HL-60/S4 treated with retinoic acid at 250 ng/mL for 4 days and 3 days (cell line): ENCODE results near the gene FRMD5.

Source experiments
- in situ Hi-C: fragments of 300-500 bp; cut with MboI; formaldehyde crosslinking; loops from 2 replicates; pipeline ENCODE4 v1.7.0; 2022; ENCODE audit warnings: low sequenced_read_pairs

The FRMD5 gene

DNA sequence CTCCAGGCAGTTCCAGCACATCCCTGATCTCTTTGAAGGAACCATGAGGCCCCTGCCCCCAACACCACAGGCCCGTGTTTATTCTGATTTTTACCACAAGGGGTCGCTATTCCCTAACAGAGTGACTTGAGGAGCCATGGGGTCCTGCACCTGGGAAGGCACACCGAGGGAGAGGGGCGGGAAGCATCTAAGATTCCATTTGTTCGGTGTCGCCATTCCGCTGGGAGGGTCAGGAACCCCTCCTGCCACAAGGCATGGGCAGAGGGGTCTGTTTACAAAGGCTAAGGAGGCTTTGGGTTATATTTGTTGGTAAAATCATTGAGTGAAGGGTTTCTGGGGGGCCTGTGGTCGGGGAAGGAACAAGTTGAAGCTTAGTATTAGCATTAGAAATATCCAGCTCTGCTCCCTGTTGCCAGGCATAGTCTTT is 291.2 kb downstream of the FRMD5 start:
- in situ Hi-C loops: loop anchor here (25.0 kb wide), 1 partner anchor 608 kb away; no protein-coding TSS in a partner anchor

DNA sequence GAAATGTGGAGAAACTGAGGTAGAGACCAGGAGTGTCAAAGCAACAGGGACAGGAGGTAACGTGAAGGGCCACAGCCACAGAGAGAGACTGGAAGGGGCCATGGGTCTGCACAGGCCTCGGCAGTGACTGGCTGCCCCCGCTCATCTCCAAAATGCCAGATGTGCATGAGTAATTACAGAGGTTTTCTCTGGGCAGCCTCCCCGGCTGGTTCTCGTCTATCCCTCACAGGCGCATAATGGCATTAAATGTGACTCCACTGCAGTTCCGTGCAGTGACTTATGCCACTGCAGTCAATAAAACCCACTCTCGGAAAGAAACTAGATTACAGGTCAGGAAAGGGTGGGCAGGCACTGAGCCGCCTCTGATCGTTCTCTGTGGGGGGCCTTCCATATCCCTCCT is 293.6 kb downstream of the FRMD5 start:
- in situ Hi-C loops: loop anchor here (25.0 kb wide), 1 partner anchor 611 kb away; no protein-coding TSS in a partner anchor

DNA sequence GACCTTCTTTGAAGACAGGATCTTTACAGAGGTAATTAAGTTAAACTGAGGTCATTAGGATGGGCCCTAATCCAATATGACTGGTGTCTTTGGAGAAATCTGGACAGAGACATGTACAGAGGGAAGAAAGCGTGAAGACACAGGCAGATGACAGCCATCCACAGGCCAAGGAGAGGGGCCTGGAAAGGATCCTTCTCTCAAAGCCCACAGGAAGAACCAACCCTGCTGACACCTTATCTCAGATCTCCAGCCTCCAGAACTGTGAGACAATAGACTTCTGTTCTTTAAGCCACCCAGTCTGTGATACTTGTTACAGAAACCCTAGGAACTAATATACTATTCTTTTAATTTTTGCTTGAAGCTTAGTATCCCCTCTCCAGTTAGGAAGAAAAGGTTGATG is 294.1 kb downstream of the FRMD5 start:
- in situ Hi-C loops: loop anchor here (25.0 kb wide), 1 partner anchor 611 kb away; no protein-coding TSS in a partner anchor

DNA sequence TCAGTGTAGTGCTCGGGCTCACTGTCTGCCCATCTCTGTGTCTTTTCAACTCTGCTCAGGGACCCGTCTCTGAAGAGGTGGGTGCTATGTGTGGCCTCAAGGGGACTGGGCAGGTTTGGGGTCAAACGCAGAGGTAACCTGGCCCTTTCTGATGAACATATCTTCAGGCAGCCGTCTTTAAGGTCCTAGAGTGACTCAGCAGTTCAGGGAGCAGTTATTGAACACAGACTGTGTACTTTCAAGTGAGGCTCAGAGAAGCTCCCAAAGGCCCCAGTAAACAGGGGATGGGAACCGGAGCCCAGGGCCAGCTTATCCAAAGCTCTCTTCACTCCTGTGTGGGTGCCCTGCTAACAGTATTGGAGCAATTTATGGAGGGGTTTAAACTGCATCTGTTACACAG is 295.1 kb downstream of the FRMD5 start:
- in situ Hi-C loops: loop anchor here (25.0 kb wide), 1 partner anchor 612 kb away; no protein-coding TSS in a partner anchor

DNA sequence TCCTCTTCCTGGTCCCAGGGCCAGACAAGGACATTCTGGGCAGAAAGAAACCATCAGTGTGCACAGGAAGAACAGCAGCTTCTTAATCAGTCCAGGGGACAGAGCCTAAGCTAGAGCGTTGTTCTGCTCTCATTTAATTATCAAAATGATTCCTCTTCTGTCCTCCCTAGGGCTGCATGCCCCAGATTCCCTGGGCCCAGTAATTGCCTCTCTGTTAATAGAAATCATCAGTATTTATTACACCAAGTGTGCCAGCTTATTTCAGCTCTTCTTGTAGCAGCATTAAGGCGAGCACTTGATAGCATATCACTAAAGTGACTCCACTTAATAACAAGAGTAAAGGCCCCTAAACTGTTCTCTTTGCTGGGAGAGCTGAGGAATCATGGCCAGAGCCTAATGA is 296.2 kb downstream of the FRMD5 start:
- in situ Hi-C loops: no loop called here

DNA sequence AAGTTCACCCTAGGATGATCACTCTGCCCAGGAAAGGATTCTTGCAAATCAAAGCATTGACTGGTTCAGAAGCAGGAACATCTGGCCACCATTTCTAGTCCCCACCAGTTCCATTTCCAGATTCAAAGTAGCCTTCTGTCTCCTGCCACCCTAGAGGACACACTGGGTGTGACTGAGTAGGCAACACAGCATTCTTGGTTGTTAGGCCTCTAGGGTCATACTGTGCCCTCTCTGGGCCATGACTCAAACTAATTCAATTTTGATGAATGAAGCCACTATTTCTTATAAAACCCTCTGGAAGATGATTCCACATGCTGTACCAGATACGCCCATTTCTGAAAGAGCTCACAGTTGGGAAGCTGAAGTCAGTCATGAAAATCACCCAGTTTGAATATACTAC is 298.5 kb downstream of the FRMD5 start:
- in situ Hi-C loops: no loop called here

DNA sequence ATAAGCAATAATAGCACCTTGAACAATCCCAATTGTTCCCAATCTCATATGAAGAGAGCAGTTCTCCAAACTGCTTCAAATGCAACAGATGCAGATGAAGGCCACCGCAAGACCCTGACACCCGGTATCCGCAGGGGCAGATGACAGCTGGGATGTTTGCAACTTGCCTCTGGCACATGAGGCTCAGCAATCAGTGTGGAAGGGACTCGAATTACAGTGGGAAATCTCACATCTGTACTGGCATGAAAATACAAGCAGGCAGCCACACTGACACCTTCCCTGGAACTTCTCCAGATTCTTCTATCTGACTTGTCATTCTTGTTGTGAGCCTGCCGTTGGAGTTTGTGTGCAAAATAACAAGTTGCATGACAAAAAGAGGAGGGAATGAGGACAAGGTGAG is 299.5 kb downstream of the FRMD5 start:
- in situ Hi-C loops: no loop called here

DNA sequence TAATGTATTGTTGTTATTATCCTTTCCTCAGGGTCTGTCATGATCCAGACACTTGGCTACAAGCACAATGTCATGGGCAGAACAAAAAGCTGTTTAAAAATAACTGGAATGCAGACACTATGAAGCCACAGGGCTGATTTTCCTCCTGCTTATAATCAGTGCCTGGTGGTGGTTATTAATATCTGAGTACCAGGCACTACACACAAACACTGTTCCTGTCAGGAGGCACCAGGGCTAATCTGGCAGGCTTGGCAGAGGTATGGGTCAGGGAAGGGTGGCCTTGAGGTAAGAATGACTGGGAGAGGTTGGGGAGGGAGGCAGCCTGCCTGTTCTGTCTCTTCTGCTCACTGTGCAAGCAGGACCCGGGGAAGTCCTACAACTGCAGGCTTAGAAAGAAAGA is 301.1 kb downstream of the FRMD5 start:
- in situ Hi-C loops: no loop called here

DNA sequence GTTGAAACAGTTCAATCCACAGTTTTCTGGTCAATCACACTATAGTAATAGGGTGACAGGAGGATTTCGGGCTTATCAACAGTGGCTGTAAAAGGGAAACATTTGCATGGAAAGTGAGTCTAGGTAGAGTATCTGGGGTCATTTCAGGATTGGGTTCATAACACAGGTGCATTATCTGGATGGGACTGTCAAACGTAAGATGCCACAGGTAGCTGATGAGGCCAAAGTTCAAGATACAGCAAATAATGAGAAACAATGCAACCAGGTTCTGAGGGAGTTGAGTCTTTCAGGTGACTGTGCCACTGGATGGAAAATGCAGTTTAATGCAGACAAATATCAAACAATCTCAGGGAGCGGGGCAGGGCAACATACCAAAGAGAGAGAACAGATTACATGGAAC is 306.0 kb downstream of the FRMD5 start:
- in situ Hi-C loops: no loop called here

DNA sequence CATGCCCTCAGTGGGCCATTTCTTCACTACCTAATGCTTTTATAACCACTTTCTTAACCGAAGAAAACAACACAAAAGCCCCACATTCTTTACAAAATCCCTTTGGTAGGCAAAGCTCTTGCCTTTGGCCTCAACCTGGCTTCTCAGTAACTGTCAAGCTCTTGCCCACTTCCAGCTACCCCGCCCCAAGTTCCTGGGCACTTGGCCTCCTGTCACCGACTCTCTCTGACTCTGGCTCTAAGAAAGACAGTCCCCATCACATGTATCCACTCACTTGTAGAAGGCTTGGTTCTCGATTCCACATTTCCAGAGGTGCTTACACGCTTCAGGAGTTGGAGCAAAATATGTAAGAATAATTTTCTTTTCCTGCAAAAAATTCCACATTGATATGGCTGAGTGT is 307.2 kb downstream of the FRMD5 start:
- in situ Hi-C loops: no loop called here

DNA sequence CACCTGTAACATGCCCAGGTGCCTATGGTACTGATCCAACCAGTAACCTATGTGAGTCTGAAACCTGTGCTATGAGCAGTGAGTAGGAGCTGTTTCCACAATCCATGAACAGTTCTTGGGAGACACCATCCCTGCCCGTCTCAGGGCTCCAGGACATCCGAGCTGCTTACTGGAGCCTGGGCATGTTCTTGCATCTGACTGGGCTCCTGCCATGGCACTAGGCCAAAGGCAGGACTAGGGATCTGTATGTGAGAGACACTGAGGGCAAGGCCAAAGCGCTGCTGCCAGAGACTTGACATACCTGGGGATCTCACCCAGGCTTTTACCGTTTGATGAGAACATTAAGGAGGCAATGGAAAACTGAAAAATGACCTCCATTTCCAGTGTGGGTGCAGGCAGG is 308.5 kb downstream of the FRMD5 start:
- in situ Hi-C loops: no loop called here

DNA sequence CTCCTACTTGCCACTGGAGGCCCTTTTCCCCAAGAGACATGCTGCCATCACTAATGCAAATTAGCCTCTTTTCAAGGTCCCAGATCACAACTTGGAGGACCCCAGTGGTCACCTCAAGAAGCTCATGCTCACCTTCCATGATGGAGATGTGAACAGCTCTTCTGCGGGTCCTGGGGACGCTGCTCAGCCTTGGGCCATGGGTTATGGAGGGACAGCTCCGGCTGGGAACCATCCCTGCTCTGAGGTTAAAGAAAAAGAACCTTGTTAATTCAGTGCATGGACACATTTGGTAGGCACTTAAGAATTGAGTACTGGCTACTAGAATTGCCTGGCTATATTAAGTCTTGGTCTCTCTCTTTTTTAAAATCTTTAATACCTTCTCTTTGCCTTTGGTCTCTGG is 311.5 kb downstream of the FRMD5 start:
- in situ Hi-C loops: no loop called here

DNA sequence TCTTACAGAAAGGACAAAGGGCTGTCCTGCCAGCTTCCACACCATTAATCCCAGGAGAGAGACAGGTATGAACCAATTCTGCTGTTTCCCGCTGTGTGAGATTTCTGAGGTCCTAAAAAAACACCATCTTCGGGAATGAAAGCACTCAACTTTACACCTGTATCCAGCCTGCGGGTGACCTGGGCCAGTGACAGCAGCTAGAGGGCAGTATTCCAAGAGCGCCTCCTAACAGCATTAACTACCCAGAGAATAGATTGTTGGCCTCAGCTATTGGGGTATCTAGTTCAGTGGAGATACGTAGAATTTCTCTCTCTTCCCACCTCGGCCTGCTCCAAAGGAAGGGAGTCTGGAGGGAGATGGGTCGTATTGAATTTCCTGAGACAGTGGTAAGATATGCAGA is 313.1 kb downstream of the FRMD5 start:
- in situ Hi-C loops: no loop called here

DNA sequence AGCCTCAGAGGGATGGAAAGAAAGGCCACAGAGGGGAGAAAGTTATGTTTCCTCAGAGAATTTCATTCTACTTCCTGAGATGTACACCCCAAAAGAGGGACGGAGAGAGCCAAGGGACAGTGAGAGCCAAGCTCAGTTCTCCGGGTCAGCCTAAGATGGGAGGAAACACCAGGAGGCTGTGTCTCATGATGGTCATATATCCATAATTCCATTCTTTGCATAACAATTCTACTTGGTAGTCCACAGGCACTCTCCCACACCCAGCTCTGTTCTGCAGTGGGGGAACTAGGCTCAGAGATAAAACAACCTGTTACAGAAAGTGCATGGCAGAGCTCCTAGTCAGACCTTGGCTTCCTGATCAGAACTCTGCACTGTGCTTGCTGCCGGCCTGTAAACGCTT is 313.8 kb downstream of the FRMD5 start:
- in situ Hi-C loops: no loop called here

DNA sequence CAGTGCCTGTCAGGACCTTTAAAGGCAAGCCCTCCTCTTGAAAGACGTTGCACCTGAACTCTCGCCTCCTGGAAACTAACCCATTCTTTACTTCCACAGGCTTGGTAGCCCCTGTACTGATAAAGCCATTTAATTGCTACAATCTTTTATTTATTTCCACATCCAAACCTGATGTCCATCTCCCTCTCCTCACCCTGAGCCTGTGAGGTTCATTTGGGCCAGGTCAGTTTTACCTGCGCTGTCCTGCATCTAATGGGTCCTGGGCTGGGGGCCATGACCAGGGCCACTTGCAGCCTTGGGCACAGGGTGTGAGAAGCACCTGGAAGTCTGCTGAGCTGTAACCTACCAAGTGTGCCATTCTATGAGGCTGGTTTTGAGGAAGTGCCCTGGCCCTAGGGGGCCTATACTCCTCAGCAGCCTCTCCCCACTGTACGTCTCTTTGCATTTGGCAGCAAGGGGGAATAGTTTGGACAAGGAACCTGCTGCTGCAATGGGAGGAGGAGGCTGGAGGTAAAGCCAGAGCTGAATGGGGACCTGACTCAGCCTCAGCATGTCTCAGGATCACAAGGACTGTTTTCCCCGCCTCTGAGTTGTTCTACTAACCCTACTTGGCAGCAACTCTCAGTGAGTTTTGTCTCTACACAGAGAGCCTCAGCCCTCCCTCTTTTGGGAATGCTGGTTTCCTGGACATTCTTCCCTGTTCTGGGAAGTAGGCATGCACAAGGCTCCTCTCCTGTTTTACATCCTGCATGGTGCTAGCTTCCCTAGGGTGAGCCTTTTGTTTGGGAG is 314.5 kb downstream of the FRMD5 start:
- in situ Hi-C loops: no loop called here

DNA sequence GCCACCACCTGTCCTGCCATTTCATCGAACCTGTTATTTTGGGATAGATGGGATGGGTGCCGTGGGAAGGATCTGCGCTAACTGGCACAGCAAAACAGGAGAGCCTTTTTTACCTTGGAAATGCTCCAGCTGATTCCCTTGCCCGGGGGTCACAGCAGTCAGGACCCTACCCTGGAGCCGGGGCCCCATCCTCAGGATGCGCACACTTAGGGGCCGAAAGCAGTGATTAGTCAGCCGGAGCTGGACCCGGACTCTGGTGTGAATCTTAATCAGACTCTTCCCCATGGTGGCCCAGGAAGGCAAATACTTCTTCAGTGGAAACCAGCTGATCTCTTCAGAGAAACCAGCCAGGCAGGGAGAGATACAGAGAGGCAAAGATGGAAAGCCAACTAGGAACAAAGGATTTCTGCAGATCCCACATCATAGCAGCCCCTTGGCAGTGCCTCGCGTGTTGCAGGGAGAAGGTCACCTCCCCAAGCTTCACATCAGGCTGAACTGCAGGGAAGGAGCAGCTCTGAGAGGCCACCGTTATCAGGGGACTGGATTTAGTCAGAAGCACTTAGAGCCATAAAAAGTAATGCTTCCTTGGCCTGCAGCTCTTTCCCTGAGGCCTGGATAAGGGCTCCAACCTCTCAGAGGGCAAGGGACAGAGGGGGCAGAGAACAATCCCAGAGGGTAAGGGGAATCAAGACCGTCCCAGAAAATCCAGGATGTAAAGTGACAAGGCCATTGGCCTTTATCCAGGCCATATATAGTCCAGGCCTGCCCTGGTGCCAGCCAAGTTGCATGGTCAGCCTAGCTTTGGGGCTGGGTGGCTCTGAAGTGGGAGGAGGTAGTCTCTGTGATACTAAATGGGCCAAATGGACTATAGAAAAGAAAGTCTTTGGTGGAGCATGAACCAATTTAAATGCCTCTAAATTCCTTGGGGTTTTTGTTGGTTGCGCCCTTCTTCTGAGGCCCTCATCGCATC is 315.4 kb downstream of the FRMD5 start:
- in situ Hi-C loops: no loop called here

DNA sequence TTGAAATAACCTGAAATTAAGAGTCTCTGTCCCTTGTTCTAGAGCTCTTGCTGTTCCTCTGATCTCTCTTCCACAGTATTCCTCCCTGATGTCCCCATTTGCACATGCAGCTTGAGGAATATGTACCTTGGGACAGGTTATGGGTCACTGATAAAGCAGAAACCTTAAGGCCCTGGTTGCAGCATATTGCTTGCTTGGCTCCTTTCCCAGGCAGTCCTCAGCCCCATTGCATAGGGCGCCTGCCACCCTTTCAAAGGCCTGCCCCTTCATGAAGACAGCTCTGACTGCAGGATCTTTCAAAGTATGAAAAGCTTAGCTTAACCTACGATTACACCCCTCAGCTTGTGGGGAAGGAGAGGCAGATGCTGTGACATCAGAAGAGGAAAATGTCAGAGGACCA is 316.6 kb downstream of the FRMD5 start:
- in situ Hi-C loops: no loop called here

DNA sequence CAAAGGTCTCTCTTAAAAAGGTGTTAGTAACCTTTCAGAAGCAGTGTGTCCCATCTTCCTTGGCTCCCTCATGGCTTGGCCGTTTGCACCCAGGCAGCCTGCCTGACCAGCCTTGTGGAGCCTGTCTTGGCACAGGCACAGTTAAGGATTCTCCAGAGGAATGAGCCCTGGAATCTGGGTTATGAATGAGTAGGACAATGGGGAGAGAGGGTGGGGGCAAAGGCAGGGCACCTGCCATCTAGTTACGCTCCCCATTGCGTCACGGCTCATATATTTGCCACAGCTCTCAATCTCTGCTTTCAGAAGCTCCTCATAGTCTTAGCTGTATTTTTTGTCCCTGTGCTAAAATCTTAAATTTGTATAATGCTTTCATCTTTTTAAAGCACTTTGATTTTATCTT is 317.7 kb downstream of the FRMD5 start:
- in situ Hi-C loops: no loop called here

DNA sequence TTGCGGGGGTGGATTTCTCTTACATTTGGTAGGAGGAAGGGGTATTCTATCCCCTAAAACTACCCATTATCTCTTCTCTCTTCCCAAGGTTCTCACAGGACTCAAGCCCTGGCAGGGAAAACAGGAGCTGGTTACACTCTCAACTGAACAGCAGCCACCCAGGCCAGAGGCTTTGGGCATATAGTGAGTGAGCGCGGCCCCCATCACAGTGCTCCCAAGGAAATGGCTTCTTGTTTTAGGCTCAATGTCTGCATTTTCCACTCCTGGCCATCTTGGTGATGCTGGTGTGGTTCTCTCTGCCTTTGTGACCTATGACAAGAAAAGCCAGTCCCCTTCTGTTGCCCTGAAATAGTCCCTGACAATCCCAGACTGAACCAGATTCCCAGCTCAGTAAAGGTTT is 318.2 kb downstream of the FRMD5 start:
- in situ Hi-C loops: no loop called here

DNA sequence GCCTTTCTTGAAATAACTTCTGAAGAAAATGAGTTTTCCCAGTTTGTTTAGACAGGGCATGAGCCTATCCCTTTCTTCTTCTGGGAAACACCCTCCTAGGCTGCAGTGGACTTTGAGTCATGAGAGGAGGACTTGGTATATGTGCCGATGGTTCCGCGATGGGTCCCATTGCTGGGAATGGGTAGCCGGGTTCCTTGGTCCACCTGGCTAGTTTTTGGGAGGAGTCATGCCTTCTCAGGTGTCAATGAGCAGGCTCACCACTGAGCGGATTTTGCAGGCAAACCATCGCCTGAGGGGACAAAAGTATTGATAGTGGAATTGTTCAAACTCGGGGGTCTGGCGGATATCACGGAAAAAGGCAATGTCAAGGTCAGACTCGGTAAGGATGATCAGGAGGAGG is 321.4 kb downstream of the FRMD5 start:
- in situ Hi-C loops: no loop called here

DNA sequence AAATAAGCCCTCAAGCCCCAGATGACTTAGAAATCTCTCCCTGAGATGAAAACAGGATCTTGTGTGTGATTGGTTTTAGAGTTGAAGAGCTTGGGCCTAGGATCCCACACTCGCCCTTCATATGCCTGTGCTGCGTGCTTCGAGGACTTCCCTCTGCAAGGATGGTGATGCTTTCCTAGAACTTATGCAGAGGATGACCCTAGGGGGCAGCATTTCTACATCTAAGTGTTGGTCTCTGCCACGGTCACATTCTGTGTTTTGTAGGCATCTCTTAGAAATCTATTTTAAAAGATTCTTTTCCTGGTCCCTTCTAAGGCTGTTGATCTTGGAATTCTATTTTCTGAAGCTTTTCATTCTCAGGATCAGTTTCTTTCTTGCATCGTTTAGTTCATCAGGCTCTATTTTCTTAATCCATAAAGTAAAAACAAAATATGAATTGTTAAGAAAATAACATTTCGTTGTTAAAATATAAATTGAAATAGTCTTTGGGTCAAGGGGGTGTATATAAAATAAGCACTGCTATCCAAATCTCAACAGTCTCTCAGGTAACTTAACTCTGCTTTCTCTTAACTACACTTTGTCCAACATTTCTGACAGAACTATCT is 322.6 kb downstream of the FRMD5 start:
- in situ Hi-C loops: no loop called here
